Pancreas (tissue), 10 donors: ENCODE data around the gene LITAFD. TPM values are rescaled to one million over a fixed set of nuclear protein-coding genes. Genes with fewer than 3 reads are reported as not detected.
A peak's percentile ranks its signal among the peaks of the same experiment; 100 is the strongest.
"Not testable (repeated sequence)": the region's sequence is repeated elsewhere in the genome, so short reads cannot be mapped to it uniquely, and the experiment has no call there.

Experiments used
- ATAC-seq, 4 donors: fragments of 200-7000 bp; cut with Tn5 transposase; one replicate each; pipeline versions ENCODE4 v1.8.0 to v1.9.1; 2020; ENCODE audit warnings: mild to moderate bottlenecking in 4 of 4, moderate library complexity in 4 of 4
- DNase-seq, 6 donors: peaks; one replicate each; pipeline ENCODE4 v3.0.0-alpha.2; 2020
- FAIRE-seq: peaks from 2 replicates; lab custom pipeline; 2012; peaks lifted over from hg19 to GRCh38; lab: Jason Lieb, UNC
- H3K27ac ChIP-seq, 4 donors: fragments of 200-600 bp; sonication (generic); 1 replicate in 3 of 4; 2 replicates in 1 of 4; pipeline versions ENCODE4 v1.5.0 to v1.8.0; 2020
- H3K27me3 ChIP-seq, 4 donors: fragments of 200-600 bp; one replicate each; pipeline ENCODE4 v1.8.0; 2021
- H3K36me3 ChIP-seq, 3 donors: fragments of 200-600 bp; sonication (generic) in 1 of 3; one replicate each; pipeline versions ENCODE4 v1.5.0 to v1.8.0; 2020 to 2021
- H3K4me1 ChIP-seq, 3 donors: fragments of 200-600 bp; one replicate each; pipeline ENCODE4 v1.8.0; 2021
- H3K4me3 ChIP-seq, 4 donors: fragments of 200-600 bp; sonication (generic) in 2 of 4; one replicate each; pipeline versions ENCODE4 v1.5.0 to v1.8.0; 2020 to 2021
- H3K9me3 ChIP-seq, 4 donors: fragments of 200-600 bp; one replicate each; pipeline ENCODE4 v1.8.0; 2021
- WGBS, 2 donors: extraction: QIAGEN DNeasy Blood & Tissue Kit; methylation state at CpG; one replicate each; pipeline ENCODE4 v1.1.7; 2013; 5-methylcytosine and 5-hydroxymethylcytosine counted together
- intact Hi-C, 3 donors: fragments of 100-400 bp; cut with DNase I; formaldehyde crosslinking; loops; one replicate each; pipeline versions ENCODE4 v1.11.1 to v1.14.2; 2022
- polyA plus RNA-seq, 2 donors: library from polyadenylated mRNA; stranded (reverse); fragments of 200-250 nt; gene quantifications; one replicate each; pipeline ENCODE4 v1.2.3, GENCODE V29; 2013
- total RNA-seq, 6 donors: library from RNA; stranded (reverse); fragmentation: NEBNext Ultra II Directional in 4 of 6; extraction: Animal tissue kit (Norgen Biotek cat#: 25700) in 4 of 6; gene quantifications; one replicate each; pipeline versions ENCODE4 v1.2.1 to v1.2.4, GENCODE V29; 2021 to 2023
- TF ChIP-seq, protein P1 (sequence below), 4 donors: fragments of 200-600 bp; sonication (generic) in 3 of 4; IDR thresholded peaks; one replicate each; pipeline versions ENCODE4 v1.5.0 to v1.8.0; 2021; ENCODE audit warnings: antibody characterized with exemption in 4 of 4
- donor health status: healthy with polysubstance abuse.
- donor health status: DM: no; HTN: no; CAD: no; lungs with moderate emphysema.
- donor health status: DM: no; HTN: no; CAD: no.
- donor health status: control.
- donor health status: control.
- donor health status: Bipolar disorder and iron deficiency.
- donor health status: DM: yes; HTN: yes; CAD: no.
- donor health status: DM: no; HTN: no; CAD: no.
- donor health status: DM: no; HTN: no; CAD: no.
- donor health status: DM: yes; HTN: yes; CAD: no.

The LITAFD gene
- total and polyA plus RNA-seq, 8 donors, result not detected

DNA sequence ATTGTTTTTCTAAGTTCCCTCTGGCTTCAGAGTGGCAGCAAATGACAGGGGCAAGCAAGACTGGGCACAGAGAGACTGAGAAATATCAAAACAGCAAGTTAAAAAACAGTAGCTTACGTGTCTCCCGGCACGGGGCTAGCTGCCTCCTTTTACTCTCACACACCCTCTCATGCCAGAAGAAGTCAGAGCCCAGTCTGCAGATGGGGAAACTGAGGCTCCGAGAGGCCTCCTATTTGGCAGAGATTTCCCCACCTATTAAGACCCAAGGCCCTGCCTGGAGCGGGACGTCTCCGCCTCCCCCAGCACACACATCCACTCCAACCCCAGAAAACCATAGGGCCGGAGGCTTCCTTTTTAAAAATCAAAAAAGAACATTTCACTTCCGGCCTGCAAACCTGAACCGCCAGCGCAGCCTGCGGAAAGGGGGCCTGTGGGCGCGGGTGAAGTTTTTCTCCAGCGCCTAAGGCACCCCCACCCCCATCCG, 14.2 kb upstream of the LITAFD start:
- Histone ChIP-seq H3K27me3 (no peaks in the 10 kb centered on the region), H3K9me3 (no peaks in the 10 kb centered on the region), H3K4me3 (peak overlapping the region; percentile 57 to 87 (median 58)), H3K36me3 (no peaks in the 10 kb centered on the region), H3K27ac (peak overlapping the region; percentile 57 to 90 (median 86)), H3K4me1 (peaks cover 11 to 51% (median 31%) of the 10 kb centered on the region in 3 donors)
- FAIRE-seq (no peak), DNase-seq (no peak), ATAC-seq (no peak)
- 1% methylated on average over 16 of the region's 16 CpGs for WGBS, 2 donors
- TF ChIP-seq, protein P1, sequence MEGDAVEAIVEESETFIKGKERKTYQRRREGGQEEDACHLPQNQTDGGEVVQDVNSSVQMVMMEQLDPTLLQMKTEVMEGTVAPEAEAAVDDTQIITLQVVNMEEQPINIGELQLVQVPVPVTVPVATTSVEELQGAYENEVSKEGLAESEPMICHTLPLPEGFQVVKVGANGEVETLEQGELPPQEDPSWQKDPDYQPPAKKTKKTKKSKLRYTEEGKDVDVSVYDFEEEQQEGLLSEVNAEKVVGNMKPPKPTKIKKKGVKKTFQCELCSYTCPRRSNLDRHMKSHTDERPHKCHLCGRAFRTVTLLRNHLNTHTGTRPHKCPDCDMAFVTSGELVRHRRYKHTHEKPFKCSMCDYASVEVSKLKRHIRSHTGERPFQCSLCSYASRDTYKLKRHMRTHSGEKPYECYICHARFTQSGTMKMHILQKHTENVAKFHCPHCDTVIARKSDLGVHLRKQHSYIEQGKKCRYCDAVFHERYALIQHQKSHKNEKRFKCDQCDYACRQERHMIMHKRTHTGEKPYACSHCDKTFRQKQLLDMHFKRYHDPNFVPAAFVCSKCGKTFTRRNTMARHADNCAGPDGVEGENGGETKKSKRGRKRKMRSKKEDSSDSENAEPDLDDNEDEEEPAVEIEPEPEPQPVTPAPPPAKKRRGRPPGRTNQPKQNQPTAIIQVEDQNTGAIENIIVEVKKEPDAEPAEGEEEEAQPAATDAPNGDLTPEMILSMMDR (IDR thresholded peaks at IDR 0.05), result no peak
- intact Hi-C loops, result no loop called here

DNA sequence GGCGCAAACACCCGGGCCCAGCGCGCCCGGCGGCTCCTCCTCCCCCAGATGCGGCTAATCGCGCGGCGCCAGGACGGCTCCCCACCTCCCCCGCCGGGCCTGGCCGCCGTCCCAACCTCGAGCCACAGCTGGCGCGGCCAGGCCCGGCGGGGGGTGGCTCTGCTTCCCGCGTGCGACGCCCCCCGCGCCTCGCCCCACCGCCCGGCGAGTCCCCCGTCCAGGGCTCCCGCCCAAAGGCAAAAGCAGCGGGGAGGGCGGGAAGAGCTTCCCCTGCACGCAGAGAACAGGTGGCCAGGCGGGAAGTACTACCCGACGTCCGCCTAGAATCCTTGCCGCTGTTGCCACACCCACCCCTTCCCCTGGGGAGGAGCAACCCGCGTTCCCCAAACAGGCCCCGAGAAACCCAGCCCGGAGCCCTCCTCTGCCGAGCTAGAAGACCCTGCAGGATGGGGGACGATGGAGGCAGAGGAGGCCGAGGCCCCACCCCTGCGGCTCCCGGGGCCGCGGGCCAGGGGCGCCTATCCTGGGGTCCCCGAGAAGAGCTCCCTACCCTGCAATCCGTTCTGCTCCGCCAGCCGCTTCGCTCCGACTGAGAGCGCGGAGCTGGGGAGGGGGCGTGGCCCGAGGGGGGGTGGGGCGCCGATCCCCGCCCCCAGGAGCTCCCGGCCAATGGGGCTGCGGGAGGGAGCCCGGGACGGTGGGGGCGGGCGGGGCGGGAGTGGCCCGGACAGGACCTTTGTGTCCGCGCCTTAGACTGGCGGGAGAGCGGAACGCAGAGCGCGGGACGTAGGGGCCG, 13.5 kb upstream of the LITAFD start, which contains the start of gene CARHSP1:
TSS of gene CARHSP1 (minus strand) at position 591 of the 796 bp plus-strand sequence. CDS start 9,678 bp downstream, outside the sequence.
- Histone ChIP-seq H3K36me3 (no peaks in the 10 kb centered on the region), H3K4me3 (peak within 1 kb of the TSS; percentile 57 to 87 (median 58)), H3K27me3 (no peaks in the 10 kb centered on the region), H3K4me1 (peaks cover 11 to 45% (median 25%) of the 10 kb centered on the region in 3 donors), H3K27ac (peak within 1 kb of the TSS; percentile 57 to 90 (median 86)), H3K9me3 (no peaks in the 10 kb centered on the region)
- WGBS, 2 donors, result 0 to 1% methylated on average over 72 to 83 of the region's 83 CpGs
- TF ChIP-seq, protein P1 (IDR thresholded peaks at IDR 0.05), result no peak
- no peak for FAIRE-seq
- DNase-seq, result peak; percentile 85 to 93 (median 88)
- intact Hi-C loops, result no loop called here
- peak; percentile 81 to 90 (median 84) for ATAC-seq

DNA sequence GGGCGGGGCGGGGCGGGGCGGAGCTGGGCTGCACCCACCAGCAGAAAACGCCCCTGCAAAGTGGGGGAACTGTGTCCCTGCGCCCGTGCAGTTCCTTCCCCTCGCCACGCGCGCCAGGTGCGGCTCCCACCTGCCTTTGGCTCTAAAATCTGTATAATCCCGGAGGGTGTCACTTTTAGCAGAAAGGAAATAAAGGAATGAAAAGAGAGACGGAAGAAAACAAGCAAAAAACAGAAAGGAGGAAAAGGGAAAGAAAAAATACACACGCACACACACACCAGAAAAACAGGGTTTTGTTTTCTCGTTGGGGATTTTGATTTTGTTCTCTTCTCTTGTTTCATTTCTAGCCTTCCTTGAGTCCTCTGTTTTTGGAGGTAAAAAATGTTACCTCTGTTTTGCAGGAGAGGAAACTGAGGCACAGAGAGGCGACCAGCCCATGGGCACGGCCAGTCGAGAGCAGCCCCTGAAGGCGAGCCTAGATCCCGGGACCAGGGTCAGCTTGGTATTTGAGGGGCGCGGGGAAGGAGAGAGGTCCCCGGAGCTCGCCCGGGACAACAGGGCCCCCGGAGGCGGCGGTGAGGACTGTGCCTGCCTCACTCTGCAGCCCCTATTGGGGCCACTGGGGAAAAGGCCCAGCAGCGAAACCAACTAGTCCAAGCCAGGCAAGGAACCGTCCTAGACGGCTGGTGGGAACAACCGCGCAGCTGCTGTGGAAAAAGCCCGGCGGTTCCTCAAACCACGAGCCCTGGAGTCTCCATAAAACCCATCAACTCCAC, 12.8 kb upstream of the LITAFD start:
- peak in 1 of 6 donors; percentile 65 for DNase-seq
- ATAC-seq, result no peak
- Histone ChIP-seq H3K4me1 (peaks cover 6 to 37% (median 17%) of the 10 kb centered on the region in 3 donors), H3K27ac (peak overlapping the region in 2 of 4 donors; percentile 73 to 89), H3K36me3 (no peaks in the 10 kb centered on the region), H3K9me3 (no peaks in the 10 kb centered on the region), H3K27me3 (no peaks in the 10 kb centered on the region), H3K4me3 (peak overlapping the region; percentile 14 to 87 (median 58))
- intact Hi-C loops, result no loop called here
- WGBS, 2 donors, result 28 to 30% methylated on average over 34 to 37 of the region's 37 CpGs
- no peak for FAIRE-seq
- TF ChIP-seq, protein P1 (IDR thresholded peaks at IDR 0.05), result no peak

DNA sequence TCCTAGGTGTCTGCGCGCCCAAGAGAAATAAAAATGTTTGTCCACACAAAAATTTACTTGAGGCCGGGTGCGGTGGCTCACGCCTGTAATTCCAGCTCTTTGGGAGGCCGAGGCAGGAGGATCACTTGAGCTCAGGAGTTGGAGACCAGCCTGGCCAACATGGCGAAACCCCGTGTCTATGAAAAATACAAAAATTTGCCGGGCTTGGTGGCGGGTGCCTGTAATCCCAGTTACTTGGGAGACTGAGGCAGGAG, 12.2 kb upstream of the LITAFD start:
- ATAC-seq, DNase-seq, H3K27me3 ChIP-seq, H3K9me3 ChIP-seq, H3K4me3 ChIP-seq, FAIRE-seq, H3K36me3 ChIP-seq, intact Hi-C loops: not testable (repeated sequence)
- Histone ChIP-seq H3K4me1 (peaks cover under 1 to 32% (median 13%) of the 10 kb centered on the region in 3 donors), H3K27ac (peak overlapping the region in 2 of 4 donors; percentile 73 to 89)
- 90 to 95% methylated on average over 10 of the region's 10 CpGs for whole genome bisulfite sequencing, 2 donors

DNA sequence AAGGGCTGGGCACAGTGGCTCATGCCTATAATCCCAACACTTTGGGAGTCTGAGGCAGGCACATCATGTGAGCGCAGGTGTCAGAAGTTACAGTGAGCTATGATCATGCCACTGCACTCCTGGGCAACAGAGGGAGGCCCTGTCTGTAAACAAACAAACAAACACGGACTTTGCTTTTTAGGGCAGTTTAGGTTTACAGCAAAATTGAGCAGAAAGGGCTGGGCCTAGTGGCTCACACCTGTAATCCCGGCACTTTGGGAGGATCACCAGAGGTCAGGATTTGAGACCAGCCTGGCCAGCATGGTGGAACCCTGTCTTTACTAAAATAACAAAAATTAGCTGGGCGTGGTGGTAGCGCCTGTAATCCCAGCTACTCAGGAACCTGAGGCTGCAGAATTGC, 10.1 kb upstream of the LITAFD start:
- FAIRE-seq, result no peak
- 88 to 94% methylated on average over 5 of the region's 5 CpGs for WGBS, 2 donors
- Histone ChIP-seq H3K4me1 (peaks cover 0 to 14% (median 3%) of the 10 kb centered on the region in 3 donors), H3K9me3 (no peaks in the 10 kb centered on the region), H3K4me3 (no peak overlapping the region), H3K27me3 (no peaks in the 10 kb centered on the region), H3K36me3 (no peaks in the 10 kb centered on the region), H3K27ac (no peak overlapping the region)
- TF ChIP-seq, protein P1 (IDR thresholded peaks at IDR 0.05), result no peak
- ATAC-seq, result no peak
- intact Hi-C loops, result no loop called here
- no peak for DNase-seq
